ENCODE measurements around the gene H6PD.

Gene H6PD

GRCh38 chr1:9207715-9208114 is 26.9 kb upstream of the H6PD start:
- no peak for DNase-seq

- no peak for DNase-seq
Measured at GRCh38 chr1:9211291-9211811, 23.2 kb upstream of the H6PD start.

- no peak for DNase-seq
Measured at GRCh38 chr1:9212735-9213134, 21.8 kb upstream of the H6PD start.

GRCh38 chr1:9213956-9214355 is 20.6 kb upstream of the H6PD start:
- no peak for DNase-seq

GRCh38 chr1:9218917-9219316 is 15.7 kb upstream of the H6PD start:
- no peak for DNase-seq

- no peak for DNase-seq
Measured at GRCh38 chr1:9222846-9223625, 11.5 kb upstream of the H6PD start.

- no peak for DNase-seq
Measured at GRCh38 chr1:9224664-9225410, 9.7 kb upstream of the H6PD start.

- no peak for DNase-seq
Measured at GRCh38 chr1:9225411-9225785, 9.2 kb upstream of the H6PD start.

- no peak for DNase-seq
Measured at GRCh38 chr1:9228609-9229008, 6.0 kb upstream of the H6PD start.

GRCh38 chr1:9229549-9229948 is 5.0 kb upstream of the H6PD start:
- DNase-seq: no peak

- DNase-seq: no peak
Measured at GRCh38 chr1:9230869-9231533, 3.6 kb upstream of the H6PD start.

GRCh38 chr1:9231648-9232332 is 2.8 kb upstream of the H6PD start:
- DNase-seq: no peak

GRCh38 chr1:9233241-9233941 is 1.2 kb upstream of the H6PD start:
- no peak for DNase-seq

GRCh38 chr1:9233942-9234222 is 692 bp upstream of the H6PD start:
- DNase-seq: no peak

GRCh38 chr1:9235096-9235459 is 504 bp downstream of the H6PD start:
- DNase-seq: no peak

- no peak for DNase-seq
Measured at GRCh38 chr1:9235560-9235959, 986 bp downstream of the H6PD start.

GRCh38 chr1:9238134-9238533 is 3.6 kb downstream of the H6PD start:
- DNase-seq: no peak

GRCh38 chr1:9238550-9238949 is 4.0 kb downstream of the H6PD start:
- DNase-seq: no peak

- DNase-seq: peak; percentile 47
Measured at GRCh38 chr1:9239622-9240401, 5.2 kb downstream of the H6PD start.

GRCh38 chr1:9240914-9241820 is 6.6 kb downstream of the H6PD start:
- no peak for DNase-seq

- DNase-seq: no peak
Measured at GRCh38 chr1:9241891-9242290, 7.3 kb downstream of the H6PD start.

Data from activated gamma-delta T cell treated with Interleukin-2 at 50 U/mL for 16 hours (primary cell).